Chondrocyte (in vitro differentiated cells): ENCODE results near the gene BMF. TPM values are rescaled to one million over a fixed set of nuclear protein-coding genes. Genes with fewer than 3 reads are reported as not detected.
A peak's percentile ranks its signal among the peaks of the same experiment; 100 is the strongest.

Experiments used
- DNase-seq: peaks from one replicate; pipeline ENCODE4 v3.0.0; 2021; ENCODE audit warnings: mixed read lengths, low spot score
- H3K27ac Mint-ChIP-seq: one replicate; pipeline ENCODE4 v1.8.0; 2021; ENCODE audit warnings: mild to moderate bottlenecking, moderate library complexity, mixed read lengths; ENCODE audit not compliant: unreplicated experiment
- H3K27me3 Mint-ChIP-seq: 2 replicates; pipeline ENCODE4 v1.8.0; 2021; ENCODE audit warnings: low read depth, mixed read lengths
- H3K36me3 Mint-ChIP-seq: 2 replicates; pipeline ENCODE4 v1.8.0; 2021; ENCODE audit warnings: low read depth, mixed read lengths
- H3K4me1 Mint-ChIP-seq: 2 replicates; pipeline ENCODE4 v1.8.0; 2021; ENCODE audit warnings: low read depth, mild to moderate bottlenecking, mixed read lengths
- H3K4me3 Mint-ChIP-seq: one replicate; pipeline ENCODE4 v1.8.0; 2021; ENCODE audit warnings: mild to moderate bottlenecking, moderate library complexity, mixed read lengths; ENCODE audit not compliant: unreplicated experiment
- H3K9me3 Mint-ChIP-seq: 2 replicates; pipeline ENCODE4 v1.8.0; 2021; ENCODE audit warnings: low read depth, mixed read lengths
- CTCF ChIP-seq: fragments of 200-600 bp; sonication (generic); IDR thresholded peaks from 2 replicates; pipeline ENCODE4 v1.5.0; 2021; ENCODE audit warnings: antibody characterized with exemption, mild to moderate bottlenecking, moderate library complexity
- total RNA-seq: library from RNA; stranded (reverse); gene quantifications from 3 replicates; pipeline ENCODE4 v1.2.1, GENCODE V29; 2021

BMF gene
- total RNA-seq, 1 donor from 2014 or later: 17.9 TPM

GRCh38 chr15:40105517-40106202, 3.0 kb downstream of the BMF start:
- no peaks in the 10 kb centered on the region for H3K9me3 Mint-ChIP-seq
- DNase-seq: no peak
- H3K4me1 Mint-ChIP-seq: peaks cover 82% of the 10 kb centered on the region
- peaks cover 3% of the 10 kb centered on the region for H3K36me3 Mint-ChIP-seq
- peak overlapping the region; percentile 32 for H3K27ac Mint-ChIP-seq
- TF ChIP-seq CTCF: no peak
- H3K4me3 Mint-ChIP-seq: no peak overlapping the region
- H3K27me3 Mint-ChIP-seq: no peaks in the 10 kb centered on the region

GRCh38 chr15:40104865-40105516, 3.7 kb downstream of the BMF start:
- H3K27me3 Mint-ChIP-seq: no peaks in the 10 kb centered on the region
- H3K4me3 Mint-ChIP-seq: peak overlapping the region; percentile 38
- peaks cover 89% of the 10 kb centered on the region for H3K4me1 Mint-ChIP-seq
- H3K36me3 Mint-ChIP-seq: peaks cover 3% of the 10 kb centered on the region
- no peaks in the 10 kb centered on the region for H3K9me3 Mint-ChIP-seq
- H3K27ac Mint-ChIP-seq: peak overlapping the region; percentile 96
- peak; percentile 98 for TF ChIP-seq CTCF
- DNase-seq: no peak

GRCh38 chr15:40104296-40104864, 4.3 kb downstream of the BMF start:
- Mint-ChIP-seq H3K36me3 (peaks cover 3% of the 10 kb centered on the region), H3K27ac (peak overlapping the region; percentile 96)
- DNase-seq: no peak

GRCh38 chr15:40103864-40104271, 4.8 kb downstream of the BMF start:
- H3K36me3 Mint-ChIP-seq: peaks cover 3% of the 10 kb centered on the region
- H3K4me3 Mint-ChIP-seq: peak overlapping the region; percentile 58
- DNase-seq: no peak
- no peaks in the 10 kb centered on the region for H3K27me3 Mint-ChIP-seq
- TF ChIP-seq CTCF: no peak
- H3K4me1 Mint-ChIP-seq: peaks cover 93% of the 10 kb centered on the region
- H3K27ac Mint-ChIP-seq: peak overlapping the region; percentile 96
- H3K9me3 Mint-ChIP-seq: no peaks in the 10 kb centered on the region

More at GRCh38 chr15:40104296-40104864, 4.3 kb downstream of the BMF start:
- no peak for TF ChIP-seq CTCF
- Mint-ChIP-seq H3K9me3 (no peaks in the 10 kb centered on the region), H3K27me3 (no peaks in the 10 kb centered on the region), H3K4me3 (peak overlapping the region; percentile 38), H3K4me1 (peaks cover 93% of the 10 kb centered on the region)
